ENCODE data around the gene FAM98B. TPM values are rescaled to one million over a fixed set of nuclear protein-coding genes. Genes with fewer than 3 reads are reported as not detected.
A peak's percentile ranks its signal among the peaks of the same experiment; 100 is the strongest.

Gene FAM98B
- total RNA-seq, 4 donors from 2014 or later: 5.2 to 12.2 (median 7.6) TPM

DNA sequence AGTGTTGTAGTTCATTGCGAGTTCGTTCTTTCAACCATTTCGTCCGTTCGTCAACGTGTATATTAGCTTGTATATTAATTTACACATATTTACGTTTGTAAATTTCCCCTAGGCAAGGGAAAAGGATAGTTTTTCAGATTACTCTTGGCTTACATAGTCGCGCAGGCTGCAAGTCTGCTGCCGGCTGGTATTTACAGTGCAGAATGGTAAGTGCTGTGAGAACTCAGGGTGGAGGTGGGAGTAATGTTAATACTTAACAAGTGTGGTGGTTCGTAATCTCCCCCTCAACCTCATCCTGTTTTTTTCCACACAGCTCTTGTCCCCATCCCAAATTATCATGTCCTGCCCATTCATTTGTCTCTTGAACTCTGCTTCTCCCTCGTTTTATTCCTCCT, 766 bp downstream of the FAM98B start:
- H3K9me3 ChIP-seq: no peaks in the 10 kb centered on the region
- 0% methylated on average over 3 to 12 of the region's 12 CpGs for WGBS, 2 donors (ENCODE audit: low coverage in 1 of 2)
- H3K4me3 ChIP-seq: peak overlapping the region; percentile 74 to 92 (median 83)
- H3K36me3 ChIP-seq: no peaks in the 10 kb centered on the region
- H3K27me3 ChIP-seq: no peaks in the 10 kb centered on the region
- intact Hi-C loops (cut with DNase I; ENCODE audit: low total_unique reads): no loop called here
- in situ Hi-C loops (cut with MboI; ENCODE audit: low pct_ligation_motif_present in 1 of 4, low pct_unique_long_range_greater_than_20kb in 1 of 4, low sequenced_read_pairs in 3 of 4): loop anchor here in 1 of 4 donors (25.0 kb wide), 1 partner anchor 233 kb away; no protein-coding TSS in a partner anchor
- TF ChIP-seq EP300 (IDR thresholded peaks at IDR 0.05; ENCODE audit: low read depth) (no peak), POLR2AphosphoS5 (IDR thresholded peaks at IDR 0.05) (no peak), POLR2A (IDR thresholded peaks at IDR 0.05) (no peak)
- TF ChIP-seq, protein P1, sequence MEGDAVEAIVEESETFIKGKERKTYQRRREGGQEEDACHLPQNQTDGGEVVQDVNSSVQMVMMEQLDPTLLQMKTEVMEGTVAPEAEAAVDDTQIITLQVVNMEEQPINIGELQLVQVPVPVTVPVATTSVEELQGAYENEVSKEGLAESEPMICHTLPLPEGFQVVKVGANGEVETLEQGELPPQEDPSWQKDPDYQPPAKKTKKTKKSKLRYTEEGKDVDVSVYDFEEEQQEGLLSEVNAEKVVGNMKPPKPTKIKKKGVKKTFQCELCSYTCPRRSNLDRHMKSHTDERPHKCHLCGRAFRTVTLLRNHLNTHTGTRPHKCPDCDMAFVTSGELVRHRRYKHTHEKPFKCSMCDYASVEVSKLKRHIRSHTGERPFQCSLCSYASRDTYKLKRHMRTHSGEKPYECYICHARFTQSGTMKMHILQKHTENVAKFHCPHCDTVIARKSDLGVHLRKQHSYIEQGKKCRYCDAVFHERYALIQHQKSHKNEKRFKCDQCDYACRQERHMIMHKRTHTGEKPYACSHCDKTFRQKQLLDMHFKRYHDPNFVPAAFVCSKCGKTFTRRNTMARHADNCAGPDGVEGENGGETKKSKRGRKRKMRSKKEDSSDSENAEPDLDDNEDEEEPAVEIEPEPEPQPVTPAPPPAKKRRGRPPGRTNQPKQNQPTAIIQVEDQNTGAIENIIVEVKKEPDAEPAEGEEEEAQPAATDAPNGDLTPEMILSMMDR (IDR thresholded peaks at IDR 0.05): no peak
- DNase-seq: no peak
- H3K27ac ChIP-seq: peak overlapping the region; percentile 93 to 94 (median 93)
- H3K4me1 ChIP-seq: peaks cover 11 to 16% (median 15%) of the 10 kb centered on the region in 4 donors

DNA sequence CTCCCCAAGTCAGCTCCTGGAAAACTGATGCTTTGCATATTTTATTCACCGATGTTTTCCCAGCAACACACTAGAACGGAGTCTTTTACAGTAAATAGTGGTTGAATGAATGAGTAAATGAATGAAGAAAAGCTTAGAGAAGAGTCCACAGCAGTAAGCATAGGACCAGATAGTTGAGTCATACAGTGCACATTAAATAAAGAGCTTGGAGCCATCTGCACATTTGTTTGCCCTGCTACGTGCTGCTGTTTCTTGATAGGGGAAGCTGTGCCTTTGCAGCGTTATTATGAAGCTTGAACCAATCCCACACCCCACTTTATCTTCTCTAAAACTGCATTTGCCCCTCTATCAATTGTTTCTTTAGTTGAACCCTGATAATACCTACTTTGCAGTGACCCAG, 1.2 kb downstream of the FAM98B start:
- intact Hi-C loops (cut with DNase I; ENCODE audit: low total_unique reads) (no loop called here), in situ Hi-C loops (cut with MboI; ENCODE audit: low pct_ligation_motif_present in 1 of 4, low pct_unique_long_range_greater_than_20kb in 1 of 4, low sequenced_read_pairs in 3 of 4) (loop anchor here in 1 of 4 donors (25.0 kb wide), 1 partner anchor 232 kb away; no protein-coding TSS in a partner anchor)
- no peaks in the 10 kb centered on the region for H3K36me3 ChIP-seq
- no peak for TF ChIP-seq POLR2A (IDR thresholded peaks at IDR 0.05)
- TF ChIP-seq POLR2AphosphoS5 (IDR thresholded peaks at IDR 0.05): no peak
- TF ChIP-seq EP300 (IDR thresholded peaks at IDR 0.05; ENCODE audit: low read depth): no peak
- TF ChIP-seq, protein P1 (IDR thresholded peaks at IDR 0.05): no peak
- no peak for DNase-seq
- H3K27me3 ChIP-seq: no peaks in the 10 kb centered on the region
- H3K9me3 ChIP-seq: no peaks in the 10 kb centered on the region
- WGBS, 2 donors (ENCODE audit: low coverage in 1 of 2): 0 to 3% methylated on average over 4 of the region's 4 CpGs
- H3K4me1 ChIP-seq: peaks cover 11 to 16% (median 15%) of the 10 kb centered on the region in 4 donors
- H3K27ac ChIP-seq: peak overlapping the region; percentile 93 to 94 (median 93)
- peak overlapping the region; percentile 74 to 92 (median 83) for H3K4me3 ChIP-seq

DNA sequence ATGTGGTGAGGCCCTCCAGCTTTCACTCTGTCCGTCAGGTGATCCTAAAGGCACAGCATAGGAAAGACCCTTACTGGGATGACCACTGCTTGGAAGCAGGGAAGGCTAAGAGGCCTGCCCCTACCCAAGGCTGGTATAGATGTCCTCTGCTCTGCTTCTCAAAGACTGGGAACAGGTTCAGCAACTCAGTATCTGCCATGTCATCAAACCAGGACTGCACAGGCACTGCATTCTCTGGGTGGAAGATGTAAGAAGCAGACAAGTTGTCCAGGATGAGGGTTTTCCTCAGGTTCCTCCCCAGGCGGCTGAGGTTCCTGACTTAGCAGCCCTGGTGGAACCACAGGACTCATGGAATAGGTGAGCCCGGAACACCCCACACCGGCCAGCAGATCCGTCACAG, 4.7 kb downstream of the FAM98B start:
- Histone ChIP-seq H3K4me1 (peaks cover 14 to 32% (median 25%) of the 10 kb centered on the region in 4 donors), H3K4me3 (no peak overlapping the region), H3K27ac (no peak overlapping the region), H3K27me3 (no peaks in the 10 kb centered on the region), H3K9me3 (no peaks in the 10 kb centered on the region), H3K36me3 (no peaks in the 10 kb centered on the region)
- no peak for DNase-seq
- WGBS, 2 donors (ENCODE audit: low coverage in 1 of 2): 100% methylated on average over 5 of the region's 5 CpGs; no CpG with 5 or more reads in 1 of the 2 donors
- TF ChIP-seq POLR2AphosphoS5 (IDR thresholded peaks at IDR 0.05) (no peak), EP300 (IDR thresholded peaks at IDR 0.05; ENCODE audit: low read depth) (no peak), POLR2A (IDR thresholded peaks at IDR 0.05) (no peak)
- TF ChIP-seq, protein P1 (IDR thresholded peaks at IDR 0.05): no peak
- in situ Hi-C loops (cut with MboI; ENCODE audit: low pct_ligation_motif_present in 1 of 4, low pct_unique_long_range_greater_than_20kb in 1 of 4, low sequenced_read_pairs in 3 of 4) (loop anchor here in 1 of 4 donors (25.0 kb wide), 1 partner anchor 229 kb away; no protein-coding TSS in a partner anchor), intact Hi-C loops (cut with DNase I; ENCODE audit: low total_unique reads) (no loop called here)

DNA sequence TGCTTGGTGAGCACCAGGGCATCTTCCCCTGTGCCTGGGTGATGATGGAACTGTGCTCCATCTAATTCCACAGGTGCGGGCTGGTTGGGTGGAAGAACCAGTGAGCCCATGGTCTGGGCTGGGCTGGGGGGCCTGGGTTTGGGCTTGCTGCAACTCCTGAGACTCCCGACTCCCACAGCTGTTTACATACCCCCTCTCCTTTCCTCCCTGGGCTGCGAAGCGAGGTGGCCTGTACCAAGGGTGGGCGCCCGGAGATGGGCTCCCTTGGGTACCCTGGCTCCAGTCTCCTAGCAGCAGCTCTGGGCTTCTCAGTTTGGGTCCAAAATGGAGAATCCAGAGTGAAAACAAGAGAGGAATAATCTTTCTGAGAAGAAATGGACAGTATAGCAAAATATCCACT, 5.6 kb downstream of the FAM98B start:
- in situ Hi-C loops (cut with MboI; ENCODE audit: low pct_ligation_motif_present in 1 of 4, low pct_unique_long_range_greater_than_20kb in 1 of 4, low sequenced_read_pairs in 3 of 4) (loop anchor here in 1 of 4 donors (25.0 kb wide), 1 partner anchor 228 kb away; no protein-coding TSS in a partner anchor), intact Hi-C loops (cut with DNase I; ENCODE audit: low total_unique reads) (no loop called here)
- no peaks in the 10 kb centered on the region for H3K36me3 ChIP-seq
- WGBS, 2 donors (ENCODE audit: low coverage in 1 of 2): 76 to 100% methylated on average over 2 to 6 of the region's 6 CpGs
- no peak overlapping the region for H3K27ac ChIP-seq
- TF ChIP-seq EP300 (IDR thresholded peaks at IDR 0.05; ENCODE audit: low read depth) (no peak), POLR2AphosphoS5 (IDR thresholded peaks at IDR 0.05) (no peak), POLR2A (IDR thresholded peaks at IDR 0.05) (no peak)
- TF ChIP-seq, protein P1 (IDR thresholded peaks at IDR 0.05): no peak
- no peak overlapping the region for H3K4me3 ChIP-seq
- H3K27me3 ChIP-seq: no peaks in the 10 kb centered on the region
- DNase-seq: no peak
- peaks cover 14 to 41% (median 28%) of the 10 kb centered on the region in 4 donors for H3K4me1 ChIP-seq
- no peaks in the 10 kb centered on the region for H3K9me3 ChIP-seq
